MCF 10A (cell line): ENCODE measurements around the gene ZNF384. TPM values are rescaled to one million over a fixed set of nuclear protein-coding genes. Genes with fewer than 3 reads are reported as not detected.

Experiments
- BruUV-seq: library from RNA; stranded (reverse); fragments of 400-500 nt; replicated peaks from 2 replicates; lab custom pipeline; 2021; lab: Mats Ljungman, UMichigan
- CTCF ChIA-PET: fragments of 300-600 bp; sonication (Branson Sonifier 250); formaldehyde crosslinking; extraction: SDS; loops from one replicate; lab custom pipeline; 2021; ENCODE audit warnings: antibody characterized with exemption, inconsistent platforms; lab: Yijun Ruan, JAX
- POLR2A ChIA-PET: fragments of 300-600, 350-650 bp; sonication (Branson Sonifier 250); formaldehyde crosslinking; extraction: SDS; loops from one replicate; lab custom pipeline; 2020; ENCODE audit warnings: antibody characterized with exemption, inconsistent platforms; lab: Yijun Ruan, JAX
- DNase-seq: peaks from one replicate; pipeline ENCODE4 v3.0.0-alpha.2; 2018; ENCODE audit not compliant: unreplicated experiment
- H3K27ac Mint-ChIP-seq: one replicate; pipeline ENCODE4 v1.8.0; 2022; ENCODE audit warnings: mild to moderate bottlenecking, low read depth, mixed read lengths; ENCODE audit not compliant: unreplicated experiment
- H3K27me3 Mint-ChIP-seq: one replicate; pipeline ENCODE4 v1.8.0; 2022; ENCODE audit warnings: mixed read lengths; ENCODE audit not compliant: insufficient read depth, unreplicated experiment
- H3K36me3 Mint-ChIP-seq: one replicate; pipeline ENCODE4 v1.8.0; 2022; ENCODE audit warnings: mild to moderate bottlenecking, moderate library complexity, mixed read lengths; ENCODE audit not compliant: insufficient read depth, unreplicated experiment
- H3K4me1 Mint-ChIP-seq: one replicate; pipeline ENCODE4 v1.8.0; 2022; ENCODE audit warnings: mixed read lengths; ENCODE audit not compliant: insufficient read depth, unreplicated experiment
- H3K4me3 Mint-ChIP-seq: one replicate; pipeline ENCODE4 v1.8.0; 2022; ENCODE audit warnings: mild to moderate bottlenecking, moderate library complexity, mixed read lengths; ENCODE audit not compliant: unreplicated experiment
- H3K9me3 Mint-ChIP-seq: one replicate; pipeline ENCODE4 v1.8.0; 2022; ENCODE audit warnings: mixed read lengths; ENCODE audit not compliant: unreplicated experiment
- CTCF ChIP-seq: fragments of 200-600 bp; IDR thresholded peaks from one replicate; pipeline ENCODE4 v1.8.0; 2022; ENCODE audit warnings: antibody characterized with exemption, mild to moderate bottlenecking; ENCODE audit not compliant: unreplicated experiment
- intact Hi-C: fragments of 100-400 bp; cut with micrococcal nuclease; formaldehyde crosslinking; loops from 2 replicates; pipeline ENCODE4 v1.14.1; 2022
- total RNA-seq: library from RNA; stranded (reverse); gene quantifications from 2 replicates; pipeline ENCODE4 v1.2.3, GENCODE V29; 2022

Gene ZNF384
- total RNA-seq, 1 experiment from 2014 or later = 62.8 TPM

- no peak for DNase-seq
- H3K36me3 Mint-ChIP-seq = peaks cover 22% of the 10 kb centered on the region
- ChIA-PET POLR2A (interaction anchor here (0.6 to 4.7 kb wide), 27 partner anchors 10 to 267 kb away, joined by 3 to 159 read pairs (median 5); partner anchors contain the start of genes CDCA3, ING4, MLF2 and NOP2), CTCF (interaction anchor here (0.6 to 4.5 kb wide), 14 partner anchors 9 to 169 kb away, joined by 3 to 29 read pairs (median 4); partner anchors contain the start of genes MLF2, PTMS and ZNF384)
- TSS peak; percentile 77 for BruUV-seq
- intact Hi-C loops = no loop called here
- peak overlapping the region; percentile 83 for H3K27ac Mint-ChIP-seq
- no peak for TF ChIP-seq CTCF
- no peaks in the 10 kb centered on the region for H3K4me1 Mint-ChIP-seq
- no peaks in the 10 kb centered on the region for H3K27me3 Mint-ChIP-seq
- peak overlapping the region; percentile 70 for H3K4me3 Mint-ChIP-seq
- no peaks in the 10 kb centered on the region for H3K9me3 Mint-ChIP-seq
These were observed 35.2 kb upstream of the ZNF384 start for GRCh38 chr12:6724409-6724797.

- Mint-ChIP-seq H3K4me3 (peak within 1 kb of the TSS; percentile 70), H3K27me3 (no peaks in the 10 kb centered on the region), H3K36me3 (peaks cover 16% of the 10 kb centered on the region), H3K9me3 (no peaks in the 10 kb centered on the region), H3K27ac (peak within 1 kb of the TSS; percentile 83), H3K4me1 (no peaks in the 10 kb centered on the region)
- TF ChIP-seq CTCF = no peak
- no TSS peak for BruUV-seq
- peak; percentile 99 for DNase-seq
- intact Hi-C loops = loop anchor here (1.0 kb wide), 1 partner anchor 35 kb away; the partner anchor contains the start of gene ZNF384
- ChIA-PET CTCF (interaction anchor here (0.6 to 4.5 kb wide), 17 partner anchors 9 to 446 kb away, joined by 3 to 29 read pairs (median 3); partner anchors contain the start of genes MLF2, PTMS and ZNF384), POLR2A (interaction anchor here (0.6 to 4.7 kb wide), 35 partner anchors 8 to 391 kb away, joined by 3 to 159 read pairs (median 5); partner anchors contain the start of genes CDCA3, GAPDH, ING4 and LRRC23)
These were observed 34.6 kb upstream of the ZNF384 start, which contains the start of gene COPS7A for GRCh38 chr12:6723607-6724408. Gene COPS7A (plus strand): TSS chr12:6724046. CDS start chr12:6724657, 611 bp downstream.

GRCh38 chr12:6722863-6723262 lies 33.7 kb upstream of the ZNF384 start:
- Mint-ChIP-seq H3K4me3 (no peak overlapping the region), H3K9me3 (no peaks in the 10 kb centered on the region), H3K27me3 (no peaks in the 10 kb centered on the region), H3K36me3 (peaks cover 14% of the 10 kb centered on the region), H3K27ac (no peak overlapping the region), H3K4me1 (no peaks in the 10 kb centered on the region)
- intact Hi-C loops = loop anchor here (1.0 kb wide), 1 partner anchor 34 kb away; the partner anchor contains the start of gene ZNF384
- no peak for DNase-seq
- TF ChIP-seq CTCF = no peak
- ChIA-PET CTCF (interaction anchor here (0.7 to 4.5 kb wide), 8 partner anchors 10 to 351 kb away, joined by 3 to 29 read pairs (median 3); partner anchors contain the start of gene MLF2), POLR2A (interaction anchor here (0.6 to 4.7 kb wide), 16 partner anchors 9 to 390 kb away, joined by 3 to 159 read pairs (median 7); partner anchors contain the start of genes CDCA3, ING4, LRRC23 and MLF2)
- BruUV-seq = no TSS peak
